Suprapubic skin (tissue), 4 donors: ENCODE data around the gene LIMS2. TPM values are rescaled to one million over a fixed set of nuclear protein-coding genes. Genes with fewer than 3 reads are reported as not detected.

Source experiments
- DNase-seq, 2 donors: peaks; one replicate each; pipeline ENCODE4 v3.0.0-alpha.2; 2019; ENCODE audit warnings: low spot score in 2 of 2
- H3K27ac ChIP-seq: fragments of 200-600 bp; sonication (generic); one replicate; pipeline ENCODE4 v1.5.1; 2019
- H3K27me3 ChIP-seq: fragments of 200-600 bp; sonication (generic); one replicate; pipeline ENCODE4 v1.5.1; 2019
- H3K36me3 ChIP-seq: fragments of 200-600 bp; sonication (generic); one replicate; pipeline ENCODE4 v1.5.1; 2019
- H3K4me1 ChIP-seq: fragments of 200-600 bp; sonication (generic); one replicate; pipeline ENCODE4 v1.5.1; 2019
- H3K4me3 ChIP-seq: fragments of 200-600 bp; sonication (generic); one replicate; pipeline ENCODE4 v1.5.1; 2019; ENCODE audit warnings: mild to moderate bottlenecking
- H3K9me3 ChIP-seq: fragments of 200-600 bp; sonication (generic); one replicate; pipeline ENCODE4 v1.5.1; 2019
- CTCF ChIP-seq, 2 donors: fragments of 200-600 bp in 1 of 2; fragments of 450-650 bp in 1 of 2; sonication (generic) in 1 of 2; IDR thresholded peaks; one replicate each; pipeline ENCODE4 v1.5.1; 2016 to 2019; ENCODE audit warnings: antibody characterized with exemption in 2 of 2, mild to moderate bottlenecking in 1 of 2, moderate library complexity in 1 of 2
- EP300 ChIP-seq: sonication (generic); formaldehyde crosslinking; IDR thresholded peaks from one replicate; pipeline ENCODE4 v1.6.1; 2017; ENCODE audit warnings: antibody characterized with exemption
- POLR2A ChIP-seq, 2 donors: fragments of 450-650 bp; IDR thresholded peaks; one replicate each; pipeline ENCODE4 v1.6.1; 2017; ENCODE audit warnings: antibody characterized with exemption in 2 of 2, mild to moderate bottlenecking in 2 of 2, moderate library complexity in 2 of 2
- POLR2AphosphoS5 ChIP-seq, 3 donors: sonication (generic); formaldehyde crosslinking; IDR thresholded peaks; one replicate each; pipeline ENCODE4 v1.6.1; 2017; ENCODE audit warnings: antibody characterized with exemption in 3 of 3
- WGBS: methylation state at CpG from one replicate; pipeline ENCODE4 v1.1.5; 2018; 5-methylcytosine and 5-hydroxymethylcytosine counted together
- total RNA-seq, 4 donors: library from RNA; depleted of rRNA; stranded (reverse); fragments of >200 nt; gene quantifications; one replicate each; pipeline ENCODE4 v1.1.0, GENCODE V29; 2016

Gene LIMS2
- total RNA-seq, 4 donors from 2014 or later, result 9.2 to 40.0 (median 15.4) TPM

- Histone ChIP-seq H3K9me3 (no peaks in the 10 kb centered on the region), H3K36me3 (no peaks in the 10 kb centered on the region), H3K4me3 (no peak overlapping the region), H3K27ac (no peak overlapping the region), H3K4me1 (peaks cover 31% of the 10 kb centered on the region), H3K27me3 (no peaks in the 10 kb centered on the region)
- TF ChIP-seq CTCF (IDR thresholded peaks at IDR 0.05) (no peak), POLR2AphosphoS5 (IDR thresholded peaks at IDR 0.05) (no peak), POLR2A (IDR thresholded peaks at IDR 0.05) (no peak), EP300 (no peak)
- no peak for DNase-seq
- WGBS, result 96% methylated on average over 8 of the region's 19 CpGs
Measured at GRCh38 chr2:127635380-127636237, 39.7 kb downstream of the LIMS2 start.

GRCh38 chr2:127634626-127635379 is 40.5 kb downstream of the LIMS2 start:
- H3K4me1 ChIP-seq, result peaks cover 31% of the 10 kb centered on the region
- no peaks in the 10 kb centered on the region for H3K9me3 ChIP-seq
- H3K4me3 ChIP-seq, result no peak overlapping the region
- H3K27ac ChIP-seq, result no peak overlapping the region
- 86% methylated on average over 16 of the region's 17 CpGs for WGBS
- DNase-seq, result no peak
- no peaks in the 10 kb centered on the region for H3K36me3 ChIP-seq
- no peaks in the 10 kb centered on the region for H3K27me3 ChIP-seq
- TF ChIP-seq POLR2AphosphoS5 (IDR thresholded peaks at IDR 0.05), result no peak
- no peak for TF ChIP-seq EP300
- TF ChIP-seq CTCF (IDR thresholded peaks at IDR 0.05), result no peak
- TF ChIP-seq POLR2A (IDR thresholded peaks at IDR 0.05), result no peak

GRCh38 chr2:127634066-127634617 is 41.2 kb downstream of the LIMS2 start:
- H3K4me3 ChIP-seq, result no peak overlapping the region
- H3K36me3 ChIP-seq, result no peaks in the 10 kb centered on the region
- no peak for TF ChIP-seq POLR2A (IDR thresholded peaks at IDR 0.05)
- TF ChIP-seq CTCF (IDR thresholded peaks at IDR 0.05), result no peak
- no peak for TF ChIP-seq POLR2AphosphoS5 (IDR thresholded peaks at IDR 0.05)
- no peak for TF ChIP-seq EP300
- H3K4me1 ChIP-seq, result peaks cover 31% of the 10 kb centered on the region
- H3K27ac ChIP-seq, result no peak overlapping the region
- WGBS, result 67% methylated on average over 8 of the region's 16 CpGs
- no peaks in the 10 kb centered on the region for H3K27me3 ChIP-seq
- DNase-seq, result no peak
- no peaks in the 10 kb centered on the region for H3K9me3 ChIP-seq

DNA sequence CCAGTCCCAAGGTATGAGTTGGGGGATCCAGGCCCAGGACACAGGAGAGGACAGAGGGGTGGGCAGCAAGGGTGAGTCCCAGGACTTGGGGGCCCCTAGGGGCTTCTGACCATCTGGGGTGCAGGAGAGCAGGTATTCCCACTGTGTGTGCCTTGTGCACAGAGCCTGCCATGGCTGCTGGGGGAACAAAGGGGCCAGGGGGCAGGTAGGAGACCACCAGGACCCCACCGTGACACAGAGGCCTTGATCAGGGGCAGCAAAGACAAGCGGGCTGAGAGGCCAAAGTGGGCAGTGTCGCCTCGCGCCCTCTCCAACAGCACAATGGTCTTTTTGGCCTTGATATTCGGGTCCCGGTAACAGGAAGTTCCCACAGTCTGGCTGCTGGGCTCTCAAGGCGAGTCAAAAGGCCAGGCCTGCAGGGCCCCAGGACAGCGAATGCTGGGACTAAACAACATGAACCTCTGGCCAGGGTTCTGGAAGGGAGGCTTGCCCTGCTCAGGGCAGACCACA is 41.7 kb downstream of the LIMS2 start:
- Histone ChIP-seq H3K9me3 (no peaks in the 10 kb centered on the region), H3K4me1 (peaks cover 31% of the 10 kb centered on the region), H3K27me3 (no peaks in the 10 kb centered on the region), H3K27ac (no peak overlapping the region), H3K36me3 (no peaks in the 10 kb centered on the region), H3K4me3 (no peak overlapping the region)
- TF ChIP-seq EP300, result no peak
- TF ChIP-seq POLR2AphosphoS5 (IDR thresholded peaks at IDR 0.05), result no peak
- TF ChIP-seq POLR2A (IDR thresholded peaks at IDR 0.05), result no peak
- TF ChIP-seq CTCF (IDR thresholded peaks at IDR 0.05), result no peak
- WGBS, result 84% methylated on average over 5 of the region's 9 CpGs
- DNase-seq, result no peak
